GM23338 (cell line): Measurements from ENCODE around the gene RNF19B. TPM values are rescaled to one million over a fixed set of nuclear protein-coding genes. Genes with fewer than 3 reads are reported as not detected.

ENCODE experiments used
- ATAC-seq: fragments of 200-7000 bp; cut with Tn5 transposase; 3 replicates; pipeline ENCODE4 v1.9.1; 2020
- DNase-seq: peaks from one replicate; pipeline ENCODE4 v3.0.0-alpha.2; 2015; ENCODE audit warnings: low spot score
- H2AFZ ChIP-seq: fragments of 200-600 bp; sonication (generic); 2 replicates; pipeline ENCODE4 v1.8.0; 2016; ENCODE audit warnings: antibody characterized with exemption, mild to moderate bottlenecking, moderate library complexity
- H3F3A ChIP-seq: fragments of 200-600 bp; sonication (generic); replicated peaks from 2 replicates; pipeline ENCODE4 v1.8.0; 2017; ENCODE audit warnings: antibody characterized with exemption, mixed run types, low read depth
- H3K27ac ChIP-seq: fragments of 200-600 bp; sonication (generic); 2 replicates; pipeline ENCODE4 v1.6.1; 2016; ENCODE audit warnings: low read depth
- H3K27me3 ChIP-seq: fragments of 200-600 bp; sonication (generic); 2 replicates; pipeline ENCODE4 v1.8.0; 2016; ENCODE audit warnings: mild to moderate bottlenecking, mixed run types, moderate library complexity; ENCODE audit not compliant: insufficient read depth
- H3K36me3 ChIP-seq: fragments of 200-600 bp; sonication (generic); 2 replicates; pipeline ENCODE4 v1.8.0; 2016; ENCODE audit warnings: mild to moderate bottlenecking; ENCODE audit not compliant: insufficient read depth
- H3K4me1 ChIP-seq: fragments of 200-600 bp; sonication (generic); 2 replicates; pipeline ENCODE4 v1.8.0; 2016; ENCODE audit warnings: mild to moderate bottlenecking, moderate library complexity; ENCODE audit not compliant: insufficient read depth
- H3K4me2 ChIP-seq: fragments of 200-600 bp; sonication (generic); 2 replicates; pipeline ENCODE4 v1.7.1; 2017; ENCODE audit warnings: mixed run types
- H3K4me3 ChIP-seq: fragments of 200-600 bp; sonication (generic); 2 replicates; pipeline ENCODE4 v1.6.1; 2016; ENCODE audit warnings: mixed run types
- H3K79me2 ChIP-seq: fragments of 200-600 bp; sonication (generic); replicated peaks from 2 replicates; pipeline ENCODE4 v1.8.0; 2017; ENCODE audit warnings: mild to moderate bottlenecking; ENCODE audit not compliant: insufficient read depth
- H3K9me2 ChIP-seq: fragments of 200-600 bp; sonication (generic); 2 replicates; pipeline ENCODE4 v1.8.0; 2017; ENCODE audit not compliant: insufficient read depth
- H4K20me1 ChIP-seq: fragments of 200-600 bp; sonication (generic); replicated peaks from 2 replicates; pipeline ENCODE4 v1.8.0; 2017; ENCODE audit warnings: mild to moderate bottlenecking; ENCODE audit not compliant: insufficient read depth
- H3K27ac Mint-ChIP-seq: 2 replicates; pipeline ENCODE4 v1.8.0; 2020; ENCODE audit warnings: inconsistent platforms, mild to moderate bottlenecking, moderate library complexity, mixed read lengths
- H3K27me3 Mint-ChIP-seq: 3 replicates; pipeline ENCODE4 v1.8.0; 2022; ENCODE audit warnings: low read depth, mild to moderate bottlenecking, moderate library complexity, mixed read lengths, inconsistent platforms; ENCODE audit not compliant: insufficient read depth, poor library complexity
- H3K36me3 Mint-ChIP-seq: 3 replicates; pipeline ENCODE4 v1.8.0; 2021; ENCODE audit warnings: low read depth, mild to moderate bottlenecking, inconsistent platforms, moderate library complexity, mixed read lengths
- H3K4me1 Mint-ChIP-seq: 3 replicates; pipeline ENCODE4 v1.8.0; 2020; ENCODE audit warnings: mild to moderate bottlenecking, inconsistent platforms, mixed read lengths
- H3K4me3 Mint-ChIP-seq: 3 replicates; pipeline ENCODE4 v1.8.0; 2021; ENCODE audit warnings: moderate library complexity, mild to moderate bottlenecking, inconsistent platforms, mixed read lengths
- H3K9me3 Mint-ChIP-seq: 3 replicates; pipeline ENCODE4 v1.8.0; 2020; ENCODE audit warnings: moderate library complexity, mild to moderate bottlenecking, inconsistent platforms, mixed read lengths
- CREB1 ChIP-seq: fragments of 250-450 bp; sonication (Bioruptor Pico); IDR thresholded peaks from 2 replicates; pipeline ENCODE4 v1.5.0; 2020; ENCODE audit warnings: low read depth, mild to moderate bottlenecking, moderate library complexity
- CTCF ChIP-seq, 2 experiments: fragments of 200-600 bp in 1 of 2; sonication (generic) in 1 of 2; conservative IDR thresholded peaks; 2 replicates each; pipeline versions ENCODE4 v1.5.1 to v1.6.1; 2016 to 2017; ENCODE audit warnings: antibody characterized with exemption in 2 of 2, low read depth in 2 of 2, mild to moderate bottlenecking in 2 of 2, moderate library complexity in 1 of 2
- ETS1 ChIP-seq: IDR thresholded peaks from 2 replicates; pipeline ENCODE4 v1.6.1; 2016; ENCODE audit warnings: antibody characterized with exemption
- EZH2 ChIP-seq: fragments of 200-600 bp; sonication (generic); IDR thresholded peaks from one replicate; pipeline ENCODE4 v1.8.0; 2017; ENCODE audit warnings: antibody characterized with exemption, mild to moderate bottlenecking, low read depth; ENCODE audit not compliant: unreplicated experiment
- EZH2phosphoT487 ChIP-seq: fragments of 200-600 bp; sonication (generic); IDR thresholded peaks from one replicate; pipeline ENCODE4 v1.8.1; 2018; ENCODE audit warnings: antibody characterized with exemption; ENCODE audit not compliant: unreplicated experiment
- JUNB ChIP-seq: IDR thresholded peaks from one replicate; pipeline ENCODE4 v1.6.1; 2016; ENCODE audit warnings: antibody characterized with exemption; ENCODE audit not compliant: unreplicated experiment
- NANOG ChIP-seq: IDR thresholded peaks from 2 replicates; pipeline ENCODE4 v1.6.1; 2016; ENCODE audit warnings: antibody characterized with exemption, borderline replicate concordance
- POLR2AphosphoS5 ChIP-seq: IDR thresholded peaks from 2 replicates; pipeline ENCODE4 v1.6.1; 2016; ENCODE audit warnings: antibody characterized with exemption, low read depth
- REST ChIP-seq: IDR thresholded peaks from one replicate; pipeline ENCODE4 v1.6.1; 2018; ENCODE audit warnings: antibody characterized with exemption; ENCODE audit not compliant: unreplicated experiment
- STAT1 ChIP-seq: IDR thresholded peaks from one replicate; pipeline ENCODE4 v1.6.1; 2016; ENCODE audit warnings: antibody characterized with exemption; ENCODE audit not compliant: unreplicated experiment
- ZNF114 ChIP-seq: fragments of 250-450 bp; sonication (Bioruptor Pico); IDR thresholded peaks from 2 replicates; pipeline ENCODE4 v1.5.0; 2020; ENCODE audit warnings: mild to moderate bottlenecking, moderate library complexity
- ZNF331 ChIP-seq: fragments of 250-450 bp; sonication (Bioruptor Pico); IDR thresholded peaks from 2 replicates; pipeline ENCODE4 v1.5.0; 2020; ENCODE audit warnings: low read depth, mild to moderate bottlenecking, moderate library complexity
- ZNF462 ChIP-seq: fragments of 250-450 bp; sonication (Bioruptor Pico); IDR thresholded peaks from 2 replicates; pipeline ENCODE4 v1.5.0; 2020; ENCODE audit warnings: mild to moderate bottlenecking, moderate library complexity
- polyA plus RNA-seq: library from polyadenylated mRNA; unstranded; fragments of >200 nt; fragmentation: Nextera tagmentation; extraction: Ambion mirVana; gene quantifications from 2 replicates; pipeline ENCODE4 v1.2.1, GENCODE V29; 2016
- total RNA-seq: library from RNA; depleted of rRNA; stranded (reverse); fragments of >200 nt; shearing (Covaris generic); gene quantifications from 2 replicates; pipeline ENCODE4 v1.2.3, GENCODE V29; 2014

The RNF19B gene
- total and polyA plus RNA-seq, 2 experiments from 2014 or later: 2.9 to 11.9 TPM

GRCh38 chr1:32920833-32921232, 43.8 kb downstream of the RNF19B start:
- no peak overlapping the region for H2AFZ ChIP-seq
- H3K9me3 Mint-ChIP-seq: no peaks in the 10 kb centered on the region
- H3K4me1 ChIP-seq: peaks cover 6% of the 10 kb centered on the region; the same call in 1 of the 2 replicates
- H3K27ac ChIP-seq: no peak overlapping the region
- ATAC-seq (no peak), DNase-seq (no peak)
- peaks cover 37% of the 10 kb centered on the region for H3K27me3 Mint-ChIP-seq
- no peaks in the 10 kb centered on the region for H3K79me2 ChIP-seq
- H3K27me3 ChIP-seq: peaks cover 39% of the 10 kb centered on the region
- H3F3A ChIP-seq: no peaks in the 10 kb centered on the region; the same call in 1 of the 2 replicates
- TF ChIP-seq ETS1 (no peak), EZH2phosphoT487 (no peak), EZH2 (no peak), STAT1 (no peak), ZNF331 (CRISPR knock-in tag) (no peak), CREB1 (CRISPR knock-in tag) (no peak), CTCF (conservative IDR thresholded peaks at IDR 0.05; ENCODE audit: low read depth in 2 of 2) (no peak), REST (no peak), ZNF114 (CRISPR knock-in tag) (no peak), ZNF462 (CRISPR knock-in tag) (no peak), POLR2AphosphoS5 (no peak), JUNB (no peak), NANOG (no peak)
- peaks cover 7% of the 10 kb centered on the region for H3K4me1 Mint-ChIP-seq
- no peaks in the 10 kb centered on the region for H3K9me2 ChIP-seq
- H3K4me3 ChIP-seq: no peak overlapping the region
- H4K20me1 ChIP-seq: no peaks in the 10 kb centered on the region
- H3K27ac Mint-ChIP-seq: no peak overlapping the region
- no peaks in the 10 kb centered on the region; the same call in 2 of the 3 replicates for H3K36me3 Mint-ChIP-seq
- H3K4me2 ChIP-seq: no peak overlapping the region
- H3K4me3 Mint-ChIP-seq: no peak overlapping the region
- H3K36me3 ChIP-seq: no peaks in the 10 kb centered on the region
